GM13977 (cell line): ENCODE data around the gene TENM3.

Experiments
- DNase-seq: peaks from one replicate; pipeline ENCODE4 v3.0.0; 2012; ENCODE audit warnings: low spot score
- in situ Hi-C: fragments of 300-500 bp; cut with MboI; formaldehyde crosslinking; loops from one replicate; pipeline ENCODE4 v1.12.0; 2022; ENCODE audit warnings: low sequenced_read_pairs, low pct_unique_long_range_greater_than_20kb, mixed read lengths, inconsistent platforms; ENCODE audit not compliant: unreplicated experiment
- TF ChIP-seq, protein P1 (sequence below): IDR thresholded peaks from 2 replicates; pipeline ENCODE4 v1.5.1; 2012; ENCODE audit warnings: mild to moderate bottlenecking, control low read depth; ENCODE audit not compliant: insufficient read depth; ENCODE audit errors: extremely low read depth, missing control alignments

Gene TENM3

GRCh38 chr4:182418054-182418734 is 175.0 kb downstream of the TENM3 start:
- in situ Hi-C loops: no loop called here

GRCh38 chr4:182420189-182420588 is 177.0 kb downstream of the TENM3 start:
- no peak for DNase-seq
- TF ChIP-seq, protein P1, sequence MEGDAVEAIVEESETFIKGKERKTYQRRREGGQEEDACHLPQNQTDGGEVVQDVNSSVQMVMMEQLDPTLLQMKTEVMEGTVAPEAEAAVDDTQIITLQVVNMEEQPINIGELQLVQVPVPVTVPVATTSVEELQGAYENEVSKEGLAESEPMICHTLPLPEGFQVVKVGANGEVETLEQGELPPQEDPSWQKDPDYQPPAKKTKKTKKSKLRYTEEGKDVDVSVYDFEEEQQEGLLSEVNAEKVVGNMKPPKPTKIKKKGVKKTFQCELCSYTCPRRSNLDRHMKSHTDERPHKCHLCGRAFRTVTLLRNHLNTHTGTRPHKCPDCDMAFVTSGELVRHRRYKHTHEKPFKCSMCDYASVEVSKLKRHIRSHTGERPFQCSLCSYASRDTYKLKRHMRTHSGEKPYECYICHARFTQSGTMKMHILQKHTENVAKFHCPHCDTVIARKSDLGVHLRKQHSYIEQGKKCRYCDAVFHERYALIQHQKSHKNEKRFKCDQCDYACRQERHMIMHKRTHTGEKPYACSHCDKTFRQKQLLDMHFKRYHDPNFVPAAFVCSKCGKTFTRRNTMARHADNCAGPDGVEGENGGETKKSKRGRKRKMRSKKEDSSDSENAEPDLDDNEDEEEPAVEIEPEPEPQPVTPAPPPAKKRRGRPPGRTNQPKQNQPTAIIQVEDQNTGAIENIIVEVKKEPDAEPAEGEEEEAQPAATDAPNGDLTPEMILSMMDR: no peak
- in situ Hi-C loops: no loop called here

More at GRCh38 chr4:182418054-182418734, 175.0 kb downstream of the TENM3 start:
- DNase-seq: peak; percentile 17
- TF ChIP-seq, protein P1: no peak

- TF ChIP-seq, protein P1: no peak
- in situ Hi-C loops: no loop called here
- DNase-seq: no peak
Observed at GRCh38 chr4:182421753-182422152, 178.6 kb downstream of the TENM3 start.

- TF ChIP-seq, protein P1: no peak
- in situ Hi-C loops: no loop called here
- DNase-seq: no peak
Observed at GRCh38 chr4:182425302-182425701, 182.1 kb downstream of the TENM3 start.

DNA sequence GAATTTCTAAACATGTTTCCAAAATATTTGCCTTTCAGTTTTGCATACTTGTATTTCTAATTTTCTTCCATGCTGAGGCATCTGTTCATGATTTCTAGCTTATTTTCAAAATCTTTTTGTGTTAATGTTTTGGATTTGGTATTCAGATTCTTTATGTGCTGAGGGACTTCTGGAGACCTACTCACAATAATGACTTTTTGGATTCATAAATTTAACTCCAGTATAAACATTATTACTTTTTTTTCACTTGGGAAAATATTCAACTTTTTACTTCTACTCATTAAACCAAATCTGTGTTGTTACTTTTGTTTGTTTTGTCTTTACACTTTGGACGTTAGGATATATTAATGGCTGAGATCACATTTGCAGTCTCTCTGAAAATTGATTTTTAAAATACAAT is 183.7 kb downstream of the TENM3 start:
- DNase-seq: no peak
- TF ChIP-seq, protein P1: no peak
- in situ Hi-C loops: no loop called here

DNA sequence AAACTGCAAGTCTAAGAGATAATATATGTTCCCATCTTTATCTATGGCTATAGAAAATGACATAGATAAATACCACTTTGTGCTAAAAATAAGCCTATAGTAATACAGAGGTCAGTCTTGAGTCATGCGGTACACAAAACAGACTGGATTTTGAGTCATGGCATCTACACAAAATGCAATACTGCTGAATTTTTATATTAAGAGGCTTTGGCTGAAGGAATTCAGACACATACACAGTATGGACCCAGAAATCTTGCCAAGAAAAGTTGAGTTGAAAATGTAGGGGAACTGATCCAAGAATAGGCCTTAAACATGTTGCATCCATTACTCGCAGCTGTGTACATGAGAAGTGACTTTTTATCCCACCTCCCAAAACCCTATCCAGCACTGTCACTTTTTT is 184.4 kb downstream of the TENM3 start:
- TF ChIP-seq, protein P1: no peak
- no peak for DNase-seq
- in situ Hi-C loops: no loop called here

DNA sequence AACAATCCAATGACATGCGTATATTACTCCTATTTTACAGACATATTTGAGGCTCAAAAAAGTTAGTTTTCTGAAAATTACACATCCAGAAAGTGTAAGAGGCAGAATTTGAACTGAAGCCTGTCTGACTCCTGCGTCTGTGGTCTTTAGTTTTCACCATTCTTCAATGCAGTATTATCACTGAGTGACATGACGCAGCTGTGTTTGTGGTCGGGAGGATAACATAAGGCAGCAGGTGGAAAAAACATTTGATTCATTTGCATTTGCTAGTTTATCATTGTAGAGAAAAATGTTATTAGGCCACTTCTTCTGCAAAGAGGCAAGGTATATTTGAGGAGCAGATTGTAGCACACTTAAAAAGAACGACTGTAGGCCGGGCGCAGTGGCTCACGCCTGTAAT is 186.7 kb downstream of the TENM3 start:
- no peak for DNase-seq
- in situ Hi-C loops: no loop called here
- TF ChIP-seq, protein P1: no peak
